Neutrophil (primary cell): ENCODE measurements around the gene SLC10A7.
"Not testable (repeated sequence)": the region's sequence is repeated elsewhere in the genome, so short reads cannot be mapped to it uniquely, and the experiment has no call there.

Source experiments
- H3K27ac ChIP-seq: fragments of 200-600 bp; sonication (generic); 2 replicates; pipeline ENCODE4 v1.5.1; 2016; ENCODE audit warnings: mild to moderate bottlenecking, moderate library complexity
- H3K27me3 ChIP-seq: fragments of 200-600 bp; sonication (generic); 2 replicates; pipeline ENCODE4 v1.6.0; 2016; ENCODE audit warnings: mild to moderate bottlenecking
- H3K36me3 ChIP-seq: fragments of 200-600 bp; sonication (generic); 2 replicates; pipeline ENCODE4 v1.5.1; 2017
- H3K4me1 ChIP-seq, 2 experiments: fragments of 200-600 bp in 1 of 2; sonication (generic) in 1 of 2; 1 replicate in 1 of 2; 2 replicates in 1 of 2; pipeline versions ENCODE4 v1.5.1 to v1.6.1; 2013 to 2016; ENCODE audit warnings: low read depth in 1 of 2, low read length in 1 of 2, mild to moderate bottlenecking in 1 of 2, moderate library complexity in 1 of 2; ENCODE audit not compliant: control insufficient read depth in 1 of 2, insufficient read depth in 1 of 2
- H3K4me3 ChIP-seq, 2 experiments: fragments of 200-600 bp in 1 of 2; sonication (generic) in 1 of 2; 1 replicate in 1 of 2; 2 replicates in 1 of 2; pipeline ENCODE4 v1.5.1; 2013 to 2016; ENCODE audit warnings: low read depth in 1 of 2, low read length in 1 of 2, mild to moderate bottlenecking in 1 of 2, moderate library complexity in 1 of 2
- H3K9me3 ChIP-seq: fragments of 200-600 bp; sonication (generic); 2 replicates; pipeline ENCODE4 v1.5.1; 2016
- TF ChIP-seq, protein P1 (sequence below): fragments of 200-600 bp; sonication (generic); IDR thresholded peaks from 2 replicates; pipeline ENCODE4 v1.5.1; 2016; ENCODE audit warnings: antibody characterized with exemption

The SLC10A7 gene

DNA sequence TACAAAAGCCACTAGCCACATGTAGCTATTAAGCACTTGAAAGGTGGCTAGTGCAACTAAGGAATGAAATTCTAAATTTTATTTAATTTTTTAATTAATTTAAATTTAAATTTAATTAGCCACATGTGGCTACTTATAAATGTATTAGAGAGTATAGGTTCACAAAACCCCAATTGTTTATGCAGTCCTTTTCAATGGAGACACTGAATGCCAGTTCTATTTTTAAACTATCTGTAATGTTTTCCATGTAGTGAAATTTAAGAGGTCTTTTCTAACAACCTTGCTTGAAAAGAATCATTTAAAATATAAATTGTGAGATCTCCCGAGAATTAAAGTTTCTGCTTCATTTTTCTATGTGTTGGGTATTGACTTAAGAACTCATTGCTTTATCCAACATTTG is 154.4 kb downstream of the SLC10A7 start:
- H3K27ac ChIP-seq = no peak overlapping the region
- no peak overlapping the region for H3K4me3 ChIP-seq
- no peaks in the 10 kb centered on the region for H3K9me3 ChIP-seq
- TF ChIP-seq, protein P1, sequence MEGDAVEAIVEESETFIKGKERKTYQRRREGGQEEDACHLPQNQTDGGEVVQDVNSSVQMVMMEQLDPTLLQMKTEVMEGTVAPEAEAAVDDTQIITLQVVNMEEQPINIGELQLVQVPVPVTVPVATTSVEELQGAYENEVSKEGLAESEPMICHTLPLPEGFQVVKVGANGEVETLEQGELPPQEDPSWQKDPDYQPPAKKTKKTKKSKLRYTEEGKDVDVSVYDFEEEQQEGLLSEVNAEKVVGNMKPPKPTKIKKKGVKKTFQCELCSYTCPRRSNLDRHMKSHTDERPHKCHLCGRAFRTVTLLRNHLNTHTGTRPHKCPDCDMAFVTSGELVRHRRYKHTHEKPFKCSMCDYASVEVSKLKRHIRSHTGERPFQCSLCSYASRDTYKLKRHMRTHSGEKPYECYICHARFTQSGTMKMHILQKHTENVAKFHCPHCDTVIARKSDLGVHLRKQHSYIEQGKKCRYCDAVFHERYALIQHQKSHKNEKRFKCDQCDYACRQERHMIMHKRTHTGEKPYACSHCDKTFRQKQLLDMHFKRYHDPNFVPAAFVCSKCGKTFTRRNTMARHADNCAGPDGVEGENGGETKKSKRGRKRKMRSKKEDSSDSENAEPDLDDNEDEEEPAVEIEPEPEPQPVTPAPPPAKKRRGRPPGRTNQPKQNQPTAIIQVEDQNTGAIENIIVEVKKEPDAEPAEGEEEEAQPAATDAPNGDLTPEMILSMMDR = no peak
- no peaks in the 10 kb centered on the region for H3K36me3 ChIP-seq
- H3K27me3 ChIP-seq = no peaks in the 10 kb centered on the region
- no peaks in the 10 kb centered on the region for H3K4me1 ChIP-seq

DNA sequence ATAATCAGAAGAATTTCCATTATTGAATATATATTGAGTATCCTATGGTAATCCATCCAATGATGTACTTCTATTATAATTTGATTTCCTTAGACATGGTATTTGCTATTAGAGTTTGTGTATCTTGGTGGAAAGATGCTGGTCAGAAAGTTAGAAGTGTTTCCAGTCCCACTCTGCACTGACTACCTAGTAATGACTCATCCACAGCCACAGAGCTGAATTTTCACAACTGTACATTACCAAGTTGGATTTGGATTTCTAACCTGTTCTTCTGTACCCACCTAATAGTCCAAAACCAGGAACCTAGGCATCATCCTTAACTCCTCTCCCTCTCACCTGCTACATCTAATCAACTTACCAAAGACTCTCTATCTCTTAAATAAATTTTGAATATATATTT is 162.0 kb downstream of the SLC10A7 start:
- H3K4me1 ChIP-seq = no peaks in the 10 kb centered on the region
- H3K27me3 ChIP-seq = no peaks in the 10 kb centered on the region
- TF ChIP-seq, protein P1 = no peak
- no peaks in the 10 kb centered on the region for H3K9me3 ChIP-seq
- H3K27ac ChIP-seq = no peak overlapping the region
- no peaks in the 10 kb centered on the region for H3K36me3 ChIP-seq
- no peak overlapping the region for H3K4me3 ChIP-seq

DNA sequence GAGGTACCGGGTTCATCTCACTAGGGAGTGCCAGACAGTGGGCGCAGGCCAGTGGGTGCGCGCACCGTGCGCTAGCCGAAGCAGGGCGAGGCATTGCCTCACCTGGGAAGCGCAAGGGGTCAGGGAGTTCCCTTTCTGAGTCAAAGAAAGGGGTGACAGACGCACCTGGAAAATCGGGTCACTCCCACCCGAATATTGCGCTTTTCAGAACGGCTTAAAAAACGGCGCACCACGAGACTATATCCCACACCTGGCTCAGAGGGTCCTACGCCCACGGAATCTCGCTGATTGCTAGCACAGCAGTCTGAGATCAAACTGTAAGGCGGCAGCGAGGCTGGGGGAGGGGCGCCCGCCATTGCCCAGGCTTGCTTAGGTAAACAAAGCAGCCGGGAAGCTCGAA is 171.6 kb downstream of the SLC10A7 start:
- H3K4me1 ChIP-seq, H3K36me3 ChIP-seq, H3K4me3 ChIP-seq, H3K9me3 ChIP-seq, H3K27ac ChIP-seq, H3K27me3 ChIP-seq: not testable (repeated sequence)

DNA sequence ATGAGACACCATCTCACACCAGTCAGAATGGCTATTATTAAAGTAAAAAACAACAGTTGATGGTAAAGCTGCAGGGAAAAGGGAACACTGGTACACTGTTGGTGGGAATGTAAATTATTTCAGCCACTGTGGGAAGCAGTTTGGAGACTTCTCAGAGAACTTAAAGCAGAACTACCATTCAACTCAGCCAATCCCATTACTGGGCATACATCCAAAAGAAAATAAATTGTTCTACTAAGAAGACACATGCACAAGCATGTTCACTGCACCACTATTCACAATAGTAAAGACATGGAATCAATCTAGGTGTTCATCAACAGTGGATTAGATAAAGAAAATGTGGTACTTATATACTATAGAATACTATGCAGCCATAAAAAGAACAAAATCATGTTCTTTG is 172.4 kb downstream of the SLC10A7 start:
- TF ChIP-seq, protein P1 = no peak
- Histone ChIP-seq H3K4me3 (no peak overlapping the region), H3K27ac (no peak overlapping the region), H3K27me3 (no peaks in the 10 kb centered on the region), H3K9me3 (no peaks in the 10 kb centered on the region), H3K4me1 (no peaks in the 10 kb centered on the region), H3K36me3 (no peaks in the 10 kb centered on the region)

DNA sequence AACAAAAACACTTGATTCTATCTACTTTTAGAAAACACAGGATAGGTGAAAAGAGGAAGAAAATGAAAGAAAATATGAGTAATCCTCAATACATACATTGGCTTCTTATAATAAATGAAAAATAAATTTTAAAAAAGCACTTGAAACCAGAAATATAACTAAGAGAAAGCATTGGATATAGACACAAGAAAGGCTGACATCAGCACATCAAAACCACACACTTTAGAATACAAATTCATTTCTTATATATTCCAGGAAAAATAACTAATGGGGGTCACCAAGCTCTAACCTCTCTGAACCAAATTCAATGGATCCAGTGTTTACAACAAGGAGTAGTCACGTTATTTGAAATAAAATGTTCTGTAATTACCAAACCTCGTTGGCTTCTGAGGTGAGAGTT is 173.9 kb downstream of the SLC10A7 start:
- no peak overlapping the region for H3K27ac ChIP-seq
- no peaks in the 10 kb centered on the region for H3K4me1 ChIP-seq
- H3K9me3 ChIP-seq = no peaks in the 10 kb centered on the region
- no peak overlapping the region for H3K4me3 ChIP-seq
- H3K36me3 ChIP-seq = no peaks in the 10 kb centered on the region
- H3K27me3 ChIP-seq = no peaks in the 10 kb centered on the region
- TF ChIP-seq, protein P1 = no peak

DNA sequence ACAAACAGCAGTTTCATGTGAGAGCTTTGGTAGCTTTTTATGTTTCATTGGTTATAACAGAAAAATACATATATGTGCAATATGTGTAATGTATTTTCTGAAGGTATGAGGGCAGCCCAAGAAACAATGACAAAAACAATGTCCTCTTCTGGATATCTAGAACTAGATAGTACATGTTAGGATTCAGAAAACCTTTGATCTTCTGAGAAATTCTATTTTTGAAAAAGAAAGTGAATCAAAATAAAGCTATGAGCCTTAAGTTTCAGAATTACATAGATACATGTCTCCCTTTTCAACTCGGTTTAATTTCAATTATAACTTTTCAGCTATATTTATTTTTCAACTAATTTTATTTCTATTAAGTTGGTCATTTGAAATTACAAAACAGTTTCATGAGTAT is 175.5 kb downstream of the SLC10A7 start:
- Histone ChIP-seq H3K4me3 (no peak overlapping the region), H3K9me3 (no peaks in the 10 kb centered on the region), H3K27me3 (no peaks in the 10 kb centered on the region), H3K36me3 (no peaks in the 10 kb centered on the region), H3K27ac (no peak overlapping the region), H3K4me1 (no peaks in the 10 kb centered on the region)
- TF ChIP-seq, protein P1 = no peak
